AG04450 (cell line): ENCODE results near the gene BZW2. TPM values are rescaled to one million over a fixed set of nuclear protein-coding genes. Genes with fewer than 3 reads are reported as not detected.

Source experiments
- CTCF ChIA-PET: fragments of 300-600, 350-600 bp; formaldehyde crosslinking; extraction: SDS; loops from one replicate; lab custom pipeline; 2022; ENCODE audit warnings: antibody characterized with exemption, inconsistent platforms; lab: Charles Lee
- POLR2A ChIA-PET: fragments of 350-600 bp; formaldehyde crosslinking; extraction: SDS; loops from one replicate; lab custom pipeline; 2021; ENCODE audit warnings: antibody characterized with exemption, inconsistent platforms; lab: Yijun Ruan, JAX
- DNase-seq: peaks from one replicate; pipeline ENCODE4 v3.0.0-alpha.2; 2011; ENCODE audit warnings: low read depth, low spot score
- H3K27ac ChIP-seq: one replicate; pipeline ENCODE4 v1.5.1; 2012; ENCODE audit warnings: low read depth, low read length, control low read depth
- H3K27me3 ChIP-seq: one replicate; pipeline ENCODE4 v1.6.0; 2012; ENCODE audit warnings: low read length; ENCODE audit not compliant: control insufficient read depth, insufficient read depth
- H3K4me3 ChIP-seq: 2 replicates; pipeline ENCODE4 v1.5.1; 2011; ENCODE audit warnings: mild to moderate bottlenecking, low read depth, low read length, control low read depth
- H3K9me3 ChIP-seq: 2 replicates; pipeline ENCODE4 v1.5.1; 2012; ENCODE audit warnings: low read length; ENCODE audit not compliant: control insufficient read depth, insufficient read depth
- polyA plus RNA-seq: library from polyadenylated mRNA; depleted of rRNA; stranded (reverse); fragments of >200 nt; gene quantifications from 2 replicates; pipeline ENCODE4 v1.2.3, GENCODE V29; 2011
- TF ChIP-seq, protein P1 (sequence below): IDR thresholded peaks from 2 replicates; pipeline ENCODE4 v1.5.1; 2011; ENCODE audit warnings: low read depth, low read length, control low read depth, inconsistent platforms

The BZW2 gene
- polyA plus RNA-seq, 1 experiment, result 84.4 TPM

DNA sequence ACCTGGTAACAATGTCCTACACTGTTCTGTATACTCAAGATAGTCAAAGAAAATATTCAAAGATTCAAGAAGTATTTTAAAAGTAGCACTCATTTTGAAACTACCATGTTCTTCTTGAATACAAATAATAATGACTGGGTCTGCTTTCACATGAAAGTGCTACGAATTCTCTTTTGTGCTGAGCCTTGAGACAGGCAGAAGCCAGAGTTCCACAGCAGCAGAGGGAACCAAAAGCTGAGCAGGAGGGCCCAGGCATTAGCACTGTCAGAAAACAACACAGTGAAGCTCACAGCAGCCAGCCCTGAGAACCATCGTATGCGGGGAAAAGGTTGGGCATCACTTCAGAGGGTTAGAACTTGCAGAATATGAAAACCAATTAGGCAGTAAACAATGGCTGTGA is 39.3 kb upstream of the BZW2 start:
- no peaks in the 10 kb centered on the region for H3K27me3 ChIP-seq
- DNase-seq, result no peak
- ChIA-PET POLR2A (no interaction called here), CTCF (interaction anchor here (1.5 kb wide), 1 partner anchor 42 kb away, joined by 7 read pairs; no protein-coding TSS in a partner anchor)
- H3K9me3 ChIP-seq, result no peaks in the 10 kb centered on the region
- H3K27ac ChIP-seq, result no peak overlapping the region
- TF ChIP-seq, protein P1, sequence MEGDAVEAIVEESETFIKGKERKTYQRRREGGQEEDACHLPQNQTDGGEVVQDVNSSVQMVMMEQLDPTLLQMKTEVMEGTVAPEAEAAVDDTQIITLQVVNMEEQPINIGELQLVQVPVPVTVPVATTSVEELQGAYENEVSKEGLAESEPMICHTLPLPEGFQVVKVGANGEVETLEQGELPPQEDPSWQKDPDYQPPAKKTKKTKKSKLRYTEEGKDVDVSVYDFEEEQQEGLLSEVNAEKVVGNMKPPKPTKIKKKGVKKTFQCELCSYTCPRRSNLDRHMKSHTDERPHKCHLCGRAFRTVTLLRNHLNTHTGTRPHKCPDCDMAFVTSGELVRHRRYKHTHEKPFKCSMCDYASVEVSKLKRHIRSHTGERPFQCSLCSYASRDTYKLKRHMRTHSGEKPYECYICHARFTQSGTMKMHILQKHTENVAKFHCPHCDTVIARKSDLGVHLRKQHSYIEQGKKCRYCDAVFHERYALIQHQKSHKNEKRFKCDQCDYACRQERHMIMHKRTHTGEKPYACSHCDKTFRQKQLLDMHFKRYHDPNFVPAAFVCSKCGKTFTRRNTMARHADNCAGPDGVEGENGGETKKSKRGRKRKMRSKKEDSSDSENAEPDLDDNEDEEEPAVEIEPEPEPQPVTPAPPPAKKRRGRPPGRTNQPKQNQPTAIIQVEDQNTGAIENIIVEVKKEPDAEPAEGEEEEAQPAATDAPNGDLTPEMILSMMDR, result no peak
- H3K4me3 ChIP-seq, result no peak overlapping the region

DNA sequence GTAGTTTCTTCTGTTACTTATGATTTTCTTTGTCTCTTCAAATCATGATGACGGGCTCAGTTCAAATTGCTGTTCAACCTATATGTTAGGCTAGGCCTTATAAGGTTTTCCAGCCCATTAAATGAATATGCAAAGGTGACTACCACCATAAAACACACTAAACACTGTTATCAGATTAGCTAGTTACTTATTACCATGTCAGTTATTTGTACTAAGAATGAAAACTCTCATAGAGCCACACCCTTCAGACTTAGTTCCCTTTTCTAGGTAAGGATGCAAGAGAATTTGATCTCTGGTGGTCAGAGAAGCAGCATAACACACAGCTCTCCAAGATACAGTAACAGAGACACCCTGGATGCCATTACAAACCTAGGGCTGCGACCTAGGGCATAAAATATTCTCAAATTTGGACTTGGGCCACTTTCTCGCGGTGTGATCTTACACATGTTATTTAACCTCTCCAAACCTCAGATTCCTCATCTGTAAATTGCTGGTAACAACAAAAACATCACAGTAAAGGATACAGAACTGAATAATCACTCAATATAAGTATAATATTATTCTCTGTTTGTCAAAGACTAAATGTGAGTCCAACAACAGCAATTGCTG is 36.0 kb upstream of the BZW2 start:
- Histone ChIP-seq H3K4me3 (no peak overlapping the region), H3K27ac (no peak overlapping the region), H3K27me3 (no peaks in the 10 kb centered on the region), H3K9me3 (no peaks in the 10 kb centered on the region)
- POLR2A ChIA-PET, result no interaction called here
- CTCF ChIA-PET, result interaction anchor here (1.2 kb wide), 1 partner anchor 308 kb away, joined by 3 read pairs; no protein-coding TSS in a partner anchor
- TF ChIP-seq, protein P1, result no peak
- no peak for DNase-seq

DNA sequence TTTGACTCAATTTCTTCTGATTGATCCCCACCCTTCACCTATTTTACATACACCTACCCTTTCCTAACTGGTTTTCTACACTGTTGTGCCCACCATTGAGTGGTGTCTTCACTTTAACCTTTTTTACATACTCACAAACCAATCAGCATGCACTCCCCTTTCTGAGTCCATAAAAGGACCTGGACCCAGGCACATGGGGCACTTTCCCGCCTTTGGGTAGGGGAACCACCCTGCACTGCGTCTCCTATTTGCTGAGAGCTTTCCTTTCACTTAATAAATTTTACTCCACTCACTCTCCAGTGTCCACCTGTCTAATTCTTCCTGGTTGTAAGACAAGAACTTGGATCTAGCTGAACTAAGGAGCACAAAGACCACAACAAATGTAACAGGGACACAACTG is 34.3 kb upstream of the BZW2 start:
- Histone ChIP-seq H3K9me3 (no peaks in the 10 kb centered on the region), H3K4me3 (no peak overlapping the region), H3K27ac (no peak overlapping the region), H3K27me3 (no peaks in the 10 kb centered on the region)
- TF ChIP-seq, protein P1, result no peak
- DNase-seq, result no peak
- POLR2A ChIA-PET, result no interaction called here
- CTCF ChIA-PET, result no interaction called here

DNA sequence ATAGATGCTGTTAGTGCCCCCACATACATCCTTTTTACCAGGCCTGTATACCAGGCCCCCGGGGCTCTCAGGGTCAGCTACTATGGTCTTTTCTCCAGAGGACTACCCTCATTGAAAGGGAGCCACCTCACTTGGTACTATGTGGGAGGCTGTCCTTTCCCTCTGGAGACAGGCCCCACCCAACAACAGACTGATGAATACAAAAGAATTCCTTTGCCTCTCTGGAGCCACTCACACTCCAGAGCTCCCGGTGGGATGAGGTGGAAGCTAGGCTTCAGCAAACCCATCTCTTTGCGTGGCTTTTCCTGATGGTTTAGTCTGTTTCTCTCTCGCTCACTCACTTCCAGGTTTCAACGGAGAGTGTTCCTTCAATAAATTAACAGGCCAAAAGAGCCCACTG is 30.8 kb upstream of the BZW2 start:
- no peak for DNase-seq
- ChIA-PET CTCF (no interaction called here), POLR2A (no interaction called here)
- no peaks in the 10 kb centered on the region for H3K9me3 ChIP-seq
- H3K4me3 ChIP-seq, result no peak overlapping the region
- H3K27ac ChIP-seq, result no peak overlapping the region
- TF ChIP-seq, protein P1, result no peak
- H3K27me3 ChIP-seq, result no peaks in the 10 kb centered on the region

DNA sequence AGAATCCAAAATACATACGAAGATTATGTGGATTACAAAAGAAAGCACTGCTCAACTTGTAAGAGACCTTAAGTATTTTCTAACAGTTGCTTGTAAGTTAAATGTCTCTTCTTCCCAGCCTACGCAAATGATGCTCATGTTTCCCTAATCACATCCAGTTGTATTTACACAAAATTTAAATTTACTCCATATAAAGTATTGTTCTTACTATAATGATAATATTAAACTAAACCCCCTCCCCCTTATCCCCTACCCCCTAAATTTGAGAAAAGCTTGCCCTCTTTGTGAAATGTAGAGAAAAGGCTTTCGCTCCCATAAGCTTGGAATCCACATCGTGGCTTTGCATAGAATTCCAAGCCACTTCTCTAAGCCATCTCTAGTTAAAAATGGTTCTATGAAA is 29.9 kb upstream of the BZW2 start:
- ChIA-PET POLR2A (no interaction called here), CTCF (no interaction called here)
- Histone ChIP-seq H3K9me3 (no peaks in the 10 kb centered on the region), H3K4me3 (no peak overlapping the region), H3K27me3 (no peaks in the 10 kb centered on the region), H3K27ac (no peak overlapping the region)
- TF ChIP-seq, protein P1, result no peak
- DNase-seq, result no peak
